MM.1S (cell line): Measurements from ENCODE around the gene RERE.

Source experiments
- DNase-seq: peaks from one replicate; pipeline ENCODE4 v3.0.0-alpha.2; 2015
- H2AFZ ChIP-seq: fragments of 300-600 bp; sonication (generic); 2 replicates; pipeline ENCODE4 v1.6.0; 2016; ENCODE audit warnings: antibody characterized with exemption, low read length
- H3F3A ChIP-seq: fragments of 300-600 bp; sonication (generic); 2 replicates; pipeline ENCODE4 v1.6.1; 2016; ENCODE audit warnings: mild to moderate bottlenecking, antibody characterized with exemption, low read length, moderate library complexity, mixed read lengths; ENCODE audit not compliant: insufficient read depth
- H3K27ac ChIP-seq: fragments of 300-600 bp; sonication (generic); 2 replicates; pipeline ENCODE4 v1.5.1; 2016; ENCODE audit warnings: mild to moderate bottlenecking, low read length
- H3K27me3 ChIP-seq: fragments of 300-600 bp; sonication (generic); replicated peaks from 2 replicates; pipeline ENCODE4 v1.6.0; 2016; ENCODE audit warnings: low read length; ENCODE audit not compliant: insufficient read depth
- H3K36me3 ChIP-seq: fragments of 300-600 bp; sonication (generic); replicated peaks from 2 replicates; pipeline ENCODE4 v1.6.1; 2016; ENCODE audit warnings: mild to moderate bottlenecking, low read length, mixed read lengths; ENCODE audit not compliant: insufficient read depth
- H3K4me1 ChIP-seq: fragments of 300-600 bp; sonication (generic); 2 replicates; pipeline ENCODE4 v1.6.1; 2016; ENCODE audit warnings: low read length, mixed read lengths
- H3K4me2 ChIP-seq: fragments of 300-600 bp; sonication (generic); 2 replicates; pipeline ENCODE4 v1.6.0; 2016; ENCODE audit warnings: low read depth, low read length
- H3K4me3 ChIP-seq: fragments of 300-600 bp; sonication (generic); 2 replicates; pipeline ENCODE4 v1.5.1; 2016; ENCODE audit warnings: low read length, mixed read lengths
- H3K79me2 ChIP-seq: fragments of 300-600 bp; sonication (generic); 2 replicates; pipeline ENCODE4 v1.6.1; 2016; ENCODE audit warnings: mixed run types, low read length, mixed read lengths
- H3K9ac ChIP-seq: fragments of 300-600 bp; sonication (generic); 2 replicates; pipeline ENCODE4 v1.6.1; 2016; ENCODE audit warnings: low read length, mixed read lengths
- H3K9me2 ChIP-seq: fragments of 300-600 bp; sonication (generic); replicated peaks from 2 replicates; pipeline ENCODE4 v1.6.1; 2016; ENCODE audit warnings: mild to moderate bottlenecking, low read length, mixed read lengths; ENCODE audit not compliant: insufficient read depth
- H3K9me3 ChIP-seq: fragments of 300-600 bp; sonication (generic); replicated peaks from 2 replicates; pipeline ENCODE4 v1.6.1; 2016; ENCODE audit warnings: mild to moderate bottlenecking, low read length, mixed read lengths; ENCODE audit not compliant: insufficient read depth
- H4K20me1 ChIP-seq: fragments of 300-600 bp; sonication (generic); 2 replicates; pipeline ENCODE4 v1.6.1; 2016; ENCODE audit warnings: mild to moderate bottlenecking, low read length, moderate library complexity, mixed read lengths; ENCODE audit not compliant: insufficient read depth
- CTCF ChIP-seq: fragments of 300-600 bp; sonication (generic); IDR thresholded peaks from 2 replicates; pipeline ENCODE4 v1.5.1; 2016; ENCODE audit warnings: antibody characterized with exemption, low read length, mixed read lengths
- EZH2 ChIP-seq: fragments of 300-600 bp; sonication (generic); optimal IDR thresholded peaks from 2 replicates; pipeline ENCODE3; 2017; ENCODE audit warnings: low read depth, mild to moderate bottlenecking, antibody characterized with exemption, low read length, mixed read lengths
- EZH2phosphoT487 ChIP-seq: fragments of 300-600 bp; sonication (generic); IDR thresholded peaks from 2 replicates; pipeline ENCODE4 v1.6.1; 2018; ENCODE audit warnings: antibody characterized with exemption, low read length

RERE gene

GRCh38 chr1:8461351-8462110, 355.9 kb downstream of the RERE start:
- TF ChIP-seq EZH2phosphoT487 (no peak), CTCF (no peak), EZH2 (no peak)
- Histone ChIP-seq H2AFZ (no peak overlapping the region), H3K79me2 (no peaks in the 10 kb centered on the region), H3K9me3 (no peaks in the 10 kb centered on the region), H4K20me1 (no peaks in the 10 kb centered on the region), H3K36me3 (no peaks in the 10 kb centered on the region), H3K9ac (no peak overlapping the region), H3K4me2 (no peak overlapping the region), H3K4me1 (0 out of 2 replicates have a peak, but pooled peaks cover 8% of the 10 kb centered on the region), H3K27ac (no peak overlapping the region), H3K9me2 (no peaks in the 10 kb centered on the region), H3F3A (no peaks in the 10 kb centered on the region), H3K27me3 (no peaks in the 10 kb centered on the region), H3K4me3 (no peak overlapping the region)
- no peak for DNase-seq

- H3K27ac ChIP-seq = no peak overlapping the region
- no peaks in the 10 kb centered on the region for H3K79me2 ChIP-seq
- H4K20me1 ChIP-seq = no peaks in the 10 kb centered on the region
- H3K27me3 ChIP-seq = no peaks in the 10 kb centered on the region
- TF ChIP-seq EZH2 (no peak), CTCF (no peak), EZH2phosphoT487 (no peak)
- H3K9me2 ChIP-seq = no peaks in the 10 kb centered on the region
- no peak overlapping the region for H3K4me3 ChIP-seq
- 0 out of 2 replicates have a peak, but pooled peaks cover 8% of the 10 kb centered on the region for H3K4me1 ChIP-seq
- no peak for DNase-seq
- H3K4me2 ChIP-seq = no peak overlapping the region
- H3K36me3 ChIP-seq = no peaks in the 10 kb centered on the region
- H3K9ac ChIP-seq = no peak overlapping the region
- no peaks in the 10 kb centered on the region for H3K9me3 ChIP-seq
- H3F3A ChIP-seq = no peaks in the 10 kb centered on the region
- H2AFZ ChIP-seq = no peak overlapping the region
These were observed 356.7 kb downstream of the RERE start for GRCh38 chr1:8460784-8461183.

DNA sequence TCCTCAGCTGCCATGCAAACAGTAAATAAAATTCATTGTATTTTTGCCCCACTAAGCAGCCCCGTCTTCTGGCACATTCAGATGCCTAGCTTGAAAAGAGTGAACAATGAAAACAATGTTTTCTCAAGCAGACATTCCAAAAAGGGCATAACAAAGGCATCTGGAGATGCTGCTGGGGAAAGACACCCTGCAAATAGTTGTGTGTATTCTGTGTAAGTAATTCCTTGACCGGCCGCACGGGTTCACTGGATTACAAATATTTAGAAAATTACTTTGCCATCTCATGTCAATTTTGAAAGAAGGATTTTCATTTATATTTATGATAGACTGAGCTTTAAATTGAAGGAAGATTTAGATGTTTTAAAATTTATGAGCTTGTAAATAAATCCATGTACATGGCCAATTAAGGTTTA, 357.3 kb downstream of the RERE start:
- TF ChIP-seq EZH2 (no peak), CTCF (no peak), EZH2phosphoT487 (no peak)
- no peak overlapping the region for H3K4me2 ChIP-seq
- H3K36me3 ChIP-seq = no peaks in the 10 kb centered on the region
- H3K9ac ChIP-seq = no peak overlapping the region
- H3K9me2 ChIP-seq = no peaks in the 10 kb centered on the region
- H4K20me1 ChIP-seq = no peaks in the 10 kb centered on the region
- H3F3A ChIP-seq = no peaks in the 10 kb centered on the region
- no peak overlapping the region for H3K27ac ChIP-seq
- H3K27me3 ChIP-seq = no peaks in the 10 kb centered on the region
- H2AFZ ChIP-seq = no peak overlapping the region
- H3K79me2 ChIP-seq = no peaks in the 10 kb centered on the region
- H3K4me1 ChIP-seq = 0 out of 2 replicates have a peak, but pooled peaks cover 8% of the 10 kb centered on the region
- no peaks in the 10 kb centered on the region for H3K9me3 ChIP-seq
- DNase-seq = no peak
- H3K4me3 ChIP-seq = no peak overlapping the region
